Vagina (tissue), 2 donors: ENCODE results near the gene SLC23A1.

Experiments used
- POLR2A ChIP-seq, 2 donors: fragments of 450-650 bp; IDR thresholded peaks; one replicate each; pipeline ENCODE4 v1.6.1; 2017; ENCODE audit warnings: antibody characterized with exemption in 2 of 2, mild to moderate bottlenecking in 2 of 2, moderate library complexity in 2 of 2
- POLR2AphosphoS5 ChIP-seq, 2 donors: sonication (generic); formaldehyde crosslinking; IDR thresholded peaks; one replicate each; pipeline ENCODE4 v1.9.0; 2017; ENCODE audit warnings: antibody characterized with exemption in 2 of 2, mild to moderate bottlenecking in 2 of 2, low read depth in 1 of 2; ENCODE audit not compliant: insufficient read depth in 1 of 2
- TF ChIP-seq, protein P1 (sequence below), 3 experiments: fragments of 450-650 bp in 2 of 3; fragments of 200-600 bp in 1 of 3; sonication (generic) in 1 of 3; IDR thresholded peaks; one replicate each; pipeline ENCODE4 v1.5.1; 2017 to 2019; ENCODE audit warnings: antibody characterized with exemption in 3 of 3, mild to moderate bottlenecking in 2 of 3, moderate library complexity in 2 of 3

DNA sequence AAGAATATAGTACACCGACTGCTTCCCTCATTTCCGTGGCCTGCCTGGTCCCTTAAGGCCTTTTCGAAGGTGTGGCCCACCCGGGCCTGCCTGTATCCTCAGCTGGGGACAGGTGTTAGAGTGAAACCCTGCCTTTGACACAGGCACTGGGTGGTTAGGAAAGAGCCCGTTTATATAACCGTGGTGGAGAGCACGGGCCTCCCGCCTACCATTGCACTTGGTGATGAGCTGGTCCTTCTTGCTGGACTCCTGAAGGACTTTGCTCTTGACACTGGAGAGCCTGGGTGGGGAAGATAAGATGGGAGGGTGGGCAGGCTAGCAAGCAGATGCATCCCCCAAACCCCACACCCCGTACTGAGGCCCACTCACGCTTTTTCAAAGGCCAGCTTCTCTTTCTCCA lies 18.4 kb upstream of the SLC23A1 start:
- TF ChIP-seq, protein P1, sequence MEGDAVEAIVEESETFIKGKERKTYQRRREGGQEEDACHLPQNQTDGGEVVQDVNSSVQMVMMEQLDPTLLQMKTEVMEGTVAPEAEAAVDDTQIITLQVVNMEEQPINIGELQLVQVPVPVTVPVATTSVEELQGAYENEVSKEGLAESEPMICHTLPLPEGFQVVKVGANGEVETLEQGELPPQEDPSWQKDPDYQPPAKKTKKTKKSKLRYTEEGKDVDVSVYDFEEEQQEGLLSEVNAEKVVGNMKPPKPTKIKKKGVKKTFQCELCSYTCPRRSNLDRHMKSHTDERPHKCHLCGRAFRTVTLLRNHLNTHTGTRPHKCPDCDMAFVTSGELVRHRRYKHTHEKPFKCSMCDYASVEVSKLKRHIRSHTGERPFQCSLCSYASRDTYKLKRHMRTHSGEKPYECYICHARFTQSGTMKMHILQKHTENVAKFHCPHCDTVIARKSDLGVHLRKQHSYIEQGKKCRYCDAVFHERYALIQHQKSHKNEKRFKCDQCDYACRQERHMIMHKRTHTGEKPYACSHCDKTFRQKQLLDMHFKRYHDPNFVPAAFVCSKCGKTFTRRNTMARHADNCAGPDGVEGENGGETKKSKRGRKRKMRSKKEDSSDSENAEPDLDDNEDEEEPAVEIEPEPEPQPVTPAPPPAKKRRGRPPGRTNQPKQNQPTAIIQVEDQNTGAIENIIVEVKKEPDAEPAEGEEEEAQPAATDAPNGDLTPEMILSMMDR (IDR thresholded peaks at IDR 0.05) = no peak
- TF ChIP-seq POLR2AphosphoS5 (IDR thresholded peaks at IDR 0.05; ENCODE audit: insufficient read depth in 1 of 2, low read depth in 1 of 2) (no peak), POLR2A (IDR thresholded peaks at IDR 0.05) (no peak)
